ENCODE measurements around the gene HSFX1. TPM values are rescaled to one million over a fixed set of nuclear protein-coding genes. Genes with fewer than 3 reads are reported as not detected.

Gene HSFX1
- polyA plus RNA-seq, 2 donors = 0.51 to 1.4 TPM

DNA sequence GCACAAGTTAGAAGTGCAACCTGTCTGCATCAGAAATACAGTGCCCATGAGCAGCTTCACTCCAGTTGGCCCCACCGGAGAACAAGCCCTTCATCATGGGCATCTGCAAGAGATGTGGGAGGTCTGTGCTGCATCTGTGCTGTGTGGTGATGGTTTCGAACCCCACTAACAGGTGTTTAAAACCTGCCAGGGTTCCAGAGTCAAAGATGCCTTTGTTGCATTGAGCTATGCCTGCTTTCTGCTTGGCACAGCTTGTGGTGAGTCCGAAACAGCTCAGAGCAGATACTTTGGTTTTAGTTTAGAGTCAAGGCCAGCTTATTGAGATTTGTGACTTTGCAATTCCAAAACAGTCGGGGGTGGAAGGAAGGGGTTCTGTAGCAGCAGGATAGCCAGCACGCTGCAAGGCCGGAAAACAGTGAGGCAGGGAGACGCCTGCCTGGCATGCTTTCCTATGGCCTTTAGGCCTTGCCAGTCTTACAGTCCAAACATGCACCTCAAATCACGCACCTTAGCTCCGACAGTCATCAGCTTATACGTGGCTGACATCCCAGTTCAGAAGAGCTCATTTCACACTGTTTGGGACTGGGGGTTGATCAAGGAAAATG, 29.7 kb downstream of the HSFX1 start:
- H3K27ac ChIP-seq (ENCODE audit: low read depth in 2 of 2, low read length in 1 of 2) = no peak overlapping the region
- H3K4me3 ChIP-seq (ENCODE audit: low read depth in 1 of 2, low read length in 2 of 2) = no peak overlapping the region
- H3K27me3 ChIP-seq (ENCODE audit: control insufficient read depth in 1 of 2, insufficient read depth in 2 of 2, low read length in 2 of 2) = no peaks in the 10 kb centered on the region
- no peaks in the 10 kb centered on the region for H3K36me3 ChIP-seq (ENCODE audit: control insufficient read depth in 2 of 2, insufficient read depth in 2 of 2, low read length in 1 of 2)
- H3K4me1 ChIP-seq (ENCODE audit: control insufficient read depth in 2 of 2, insufficient read depth in 2 of 2, low read length in 1 of 2) = no peaks in the 10 kb centered on the region
- WGBS, 2 donors = 85 to 90% methylated on average over 10 of the region's 10 CpGs
- H3K9me3 ChIP-seq (ENCODE audit: control insufficient read depth in 2 of 2, insufficient read depth in 1 of 2, low read depth in 1 of 2, low read length in 1 of 2) = no peaks in the 10 kb centered on the region

DNA sequence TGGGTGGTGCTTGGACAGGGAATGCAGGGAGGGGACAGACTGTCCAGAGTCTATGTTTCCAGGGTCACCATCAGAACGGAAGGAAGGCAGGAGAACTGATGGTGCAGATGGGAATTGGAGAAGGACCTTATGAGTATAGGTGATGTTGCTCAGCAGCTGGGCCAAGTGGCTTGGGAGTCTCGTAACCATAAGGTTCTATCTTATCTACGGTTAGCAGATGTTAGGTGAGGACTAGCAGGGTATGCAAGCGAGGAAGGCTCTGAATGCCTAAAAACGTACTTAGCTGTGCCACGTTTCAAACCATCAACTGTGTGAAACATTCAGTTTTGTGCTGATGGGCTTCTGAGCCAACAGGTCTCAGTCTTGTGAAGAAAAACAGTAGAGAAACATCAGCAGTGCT, 30.2 kb downstream of the HSFX1 start:
- Histone ChIP-seq H3K9me3 (ENCODE audit: control insufficient read depth in 2 of 2, insufficient read depth in 1 of 2, low read depth in 1 of 2, low read length in 1 of 2) (no peaks in the 10 kb centered on the region), H3K27ac (ENCODE audit: low read depth in 2 of 2, low read length in 1 of 2) (no peak overlapping the region), H3K27me3 (ENCODE audit: control insufficient read depth in 1 of 2, insufficient read depth in 2 of 2, low read length in 2 of 2) (no peaks in the 10 kb centered on the region), H3K4me1 (ENCODE audit: control insufficient read depth in 2 of 2, insufficient read depth in 2 of 2, low read length in 1 of 2) (no peaks in the 10 kb centered on the region), H3K36me3 (ENCODE audit: control insufficient read depth in 2 of 2, insufficient read depth in 2 of 2, low read length in 1 of 2) (no peaks in the 10 kb centered on the region), H3K4me3 (ENCODE audit: low read depth in 1 of 2, low read length in 2 of 2) (no peak overlapping the region)
- 73 to 92% methylated on average over 6 of the region's 6 CpGs for WGBS, 2 donors

DNA sequence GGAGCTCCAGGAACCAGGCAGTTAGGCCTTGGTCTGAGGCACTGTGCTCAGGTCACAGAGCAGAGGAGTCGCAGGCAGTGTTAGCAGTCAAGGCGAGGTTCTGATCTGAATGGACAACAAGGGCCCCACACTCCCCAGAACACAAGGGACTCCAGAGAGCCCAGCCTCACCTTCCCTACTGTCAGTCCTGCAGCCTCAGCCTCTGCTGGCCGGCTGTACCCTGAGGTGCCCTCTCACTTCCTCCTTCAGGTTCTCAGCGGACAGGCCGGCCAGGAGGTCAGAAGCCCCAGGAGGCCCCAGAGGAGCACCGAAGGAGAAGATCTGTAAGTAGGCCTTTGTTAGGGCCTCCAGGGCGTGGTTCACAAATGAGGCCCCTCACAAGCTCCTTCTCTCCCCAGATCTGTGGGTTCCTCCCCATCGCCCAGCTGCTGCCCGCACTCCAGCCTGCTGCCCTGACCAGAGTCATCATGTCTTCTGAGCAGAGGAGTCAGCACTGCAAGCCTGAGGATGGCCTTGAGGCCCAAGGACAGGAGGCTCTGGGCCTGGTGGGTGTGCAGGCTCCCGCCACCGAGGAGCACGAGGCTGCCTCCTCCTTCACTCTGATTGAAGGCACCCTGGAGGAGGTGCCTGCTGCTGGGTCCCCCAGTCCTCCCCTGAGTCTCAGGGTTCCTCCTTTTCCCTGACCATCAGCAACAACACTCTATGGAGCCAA, 34.0 kb downstream of the HSFX1 start:
- no peaks in the 10 kb centered on the region for H3K36me3 ChIP-seq (ENCODE audit: control insufficient read depth in 2 of 2, insufficient read depth in 2 of 2, low read length in 1 of 2)
- no peak overlapping the region for H3K27ac ChIP-seq (ENCODE audit: low read depth in 2 of 2, low read length in 1 of 2)
- H3K4me1 ChIP-seq (ENCODE audit: control insufficient read depth in 2 of 2, insufficient read depth in 2 of 2, low read length in 1 of 2) = no peaks in the 10 kb centered on the region
- H3K27me3 ChIP-seq (ENCODE audit: control insufficient read depth in 1 of 2, insufficient read depth in 2 of 2, low read length in 2 of 2) = no peaks in the 10 kb centered on the region
- 83 to 94% methylated on average over 12 of the region's 12 CpGs for WGBS, 2 donors
- no peak overlapping the region for H3K4me3 ChIP-seq (ENCODE audit: low read depth in 1 of 2, low read length in 2 of 2)
- H3K9me3 ChIP-seq (ENCODE audit: control insufficient read depth in 2 of 2, insufficient read depth in 1 of 2, low read depth in 1 of 2, low read length in 1 of 2) = no peaks in the 10 kb centered on the region

DNA sequence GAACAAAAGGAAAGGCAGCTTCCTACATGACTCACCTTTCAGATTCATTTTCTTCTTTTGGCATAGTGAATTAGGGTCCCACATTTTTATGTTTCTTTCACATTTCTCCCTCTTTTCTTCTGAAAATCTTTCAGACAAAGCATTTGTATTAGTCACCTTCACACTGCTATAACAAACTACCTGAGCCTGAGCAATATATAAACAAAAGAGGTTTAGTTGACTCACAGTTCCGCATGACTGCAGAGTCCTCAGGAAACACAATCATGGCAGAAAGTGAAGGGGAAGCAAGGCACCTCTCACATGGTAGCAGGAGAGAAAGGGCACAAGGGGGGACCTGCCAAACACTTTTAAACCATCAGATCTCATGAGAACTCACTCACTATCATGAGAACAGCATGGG, 44.8 kb downstream of the HSFX1 start:
- no peaks in the 10 kb centered on the region for H3K4me1 ChIP-seq (ENCODE audit: control insufficient read depth in 2 of 2, insufficient read depth in 2 of 2, low read length in 1 of 2)
- no peak overlapping the region for H3K4me3 ChIP-seq (ENCODE audit: low read depth in 1 of 2, low read length in 2 of 2)
- WGBS, 2 donors = 54 to 67% methylated on average over 1 of the region's 1 CpG
- H3K27ac ChIP-seq (ENCODE audit: low read depth in 2 of 2, low read length in 1 of 2) = no peak overlapping the region
- no peaks in the 10 kb centered on the region for H3K36me3 ChIP-seq (ENCODE audit: control insufficient read depth in 2 of 2, insufficient read depth in 2 of 2, low read length in 1 of 2)
- H3K27me3 ChIP-seq (ENCODE audit: control insufficient read depth in 1 of 2, insufficient read depth in 2 of 2, low read length in 2 of 2) = no peaks in the 10 kb centered on the region
- H3K9me3 ChIP-seq (ENCODE audit: control insufficient read depth in 2 of 2, insufficient read depth in 1 of 2, low read depth in 1 of 2, low read length in 1 of 2) = no peaks in the 10 kb centered on the region

DNA sequence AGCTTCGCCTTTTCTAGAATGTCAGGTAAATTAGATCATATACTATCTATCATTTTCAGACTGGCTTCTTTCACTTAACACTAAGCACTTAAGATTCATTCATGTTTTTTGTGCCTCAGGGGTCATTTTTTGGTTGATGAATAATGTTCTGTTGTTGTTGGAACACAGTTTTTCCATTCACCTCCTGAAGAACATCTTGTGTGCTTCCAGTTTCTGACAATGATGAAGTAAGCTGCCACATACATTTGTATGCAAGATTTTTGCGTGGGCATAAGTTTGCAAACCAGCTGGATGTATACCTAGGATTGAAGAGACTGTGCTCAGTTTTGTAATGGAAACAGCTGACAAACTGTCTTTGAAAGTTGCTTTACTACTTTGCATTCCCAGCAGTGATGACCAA, 45.5 kb downstream of the HSFX1 start:
- H3K9me3 ChIP-seq (ENCODE audit: control insufficient read depth in 2 of 2, insufficient read depth in 1 of 2, low read depth in 1 of 2, low read length in 1 of 2) = no peaks in the 10 kb centered on the region
- H3K4me1 ChIP-seq (ENCODE audit: control insufficient read depth in 2 of 2, insufficient read depth in 2 of 2, low read length in 1 of 2) = no peaks in the 10 kb centered on the region
- no peaks in the 10 kb centered on the region for H3K27me3 ChIP-seq (ENCODE audit: control insufficient read depth in 1 of 2, insufficient read depth in 2 of 2, low read length in 2 of 2)
- no peaks in the 10 kb centered on the region for H3K36me3 ChIP-seq (ENCODE audit: control insufficient read depth in 2 of 2, insufficient read depth in 2 of 2, low read length in 1 of 2)
- WGBS, 2 donors = 47 to 58% methylated on average over 2 of the region's 2 CpGs
- no peak overlapping the region for H3K27ac ChIP-seq (ENCODE audit: low read depth in 2 of 2, low read length in 1 of 2)
- no peak overlapping the region for H3K4me3 ChIP-seq (ENCODE audit: low read depth in 1 of 2, low read length in 2 of 2)

DNA sequence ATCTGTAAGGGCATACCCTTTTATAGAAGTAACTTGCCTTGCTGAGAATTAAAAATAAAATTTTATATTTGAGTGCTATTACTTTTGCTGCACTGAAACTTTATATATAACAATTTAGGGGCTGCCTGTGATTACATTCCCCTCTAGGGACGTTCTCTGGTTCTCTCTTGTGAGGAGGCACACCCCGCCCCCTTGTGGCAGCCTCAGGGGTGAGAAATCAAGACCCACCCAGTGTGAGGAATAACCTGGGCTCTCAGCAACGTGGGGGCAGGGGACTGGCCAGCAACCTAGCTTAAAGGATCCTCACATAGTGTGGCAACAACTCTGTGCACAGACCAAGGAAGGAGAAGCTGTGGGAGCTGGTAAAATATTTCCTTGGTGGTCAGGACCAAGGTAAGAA, 51.6 kb downstream of the HSFX1 start:
- H3K27ac ChIP-seq (ENCODE audit: low read depth in 2 of 2, low read length in 1 of 2) = no peak overlapping the region
- WGBS, 2 donors = 8% methylated on average over 3 of the region's 3 CpGs

More for the DNA sequence above, 51.6 kb downstream of the HSFX1 start:
- Histone ChIP-seq H3K36me3 (ENCODE audit: control insufficient read depth in 2 of 2, insufficient read depth in 2 of 2, low read length in 1 of 2) (no peaks in the 10 kb centered on the region), H3K4me1 (ENCODE audit: control insufficient read depth in 2 of 2, insufficient read depth in 2 of 2, low read length in 1 of 2) (no peaks in the 10 kb centered on the region), H3K9me3 (ENCODE audit: control insufficient read depth in 2 of 2, insufficient read depth in 1 of 2, low read depth in 1 of 2, low read length in 1 of 2) (no peaks in the 10 kb centered on the region), H3K27me3 (ENCODE audit: control insufficient read depth in 1 of 2, insufficient read depth in 2 of 2, low read length in 2 of 2) (no peaks in the 10 kb centered on the region), H3K4me3 (ENCODE audit: low read depth in 1 of 2, low read length in 2 of 2) (no peak overlapping the region)

Other genes with a start within 250 kb of the HSFX1 start
- gene EOLA1, start 233.1 kb upstream of the HSFX1 start, polyA plus RNA-seq = 10 to 100 TPM; 11.1 to 13.0 TPM
- gene HSFX3, start 224.1 kb upstream of the HSFX1 start, polyA plus RNA-seq = not detected
- not detected for gene MAGEA9B, start 186.6 kb upstream of the HSFX1 start, polyA plus RNA-seq
- gene HSFX2, start 178.8 kb upstream of the HSFX1 start, polyA plus RNA-seq = under 1 TPM; 0.21 to 0.26 TPM
- 10 to 100 TPM; 10.9 to 11.1 TPM for gene TMEM185A, start 142.3 kb upstream of the HSFX1 start, polyA plus RNA-seq
- under 1 TPM; 0.04 to 0.18 TPM for gene MAGEA11, start 62.0 kb upstream of the HSFX1 start, polyA plus RNA-seq
- not detected for gene MAGEA9, start 7.9 kb downstream of the HSFX1 start, polyA plus RNA-seq
- not detected for gene MAGEA8, start 107.1 kb downstream of the HSFX1 start, polyA plus RNA-seq
- gene HSFX4, start 155.5 kb downstream of the HSFX1 start, polyA plus RNA-seq = not detected
- 10 to 100 TPM; 13.9 to 23.1 TPM for gene EOLA2, start 164.4 kb downstream of the HSFX1 start, polyA plus RNA-seq